Endothelial cell (in vitro differentiated cells): ENCODE data around the gene CXCL8. TPM values are rescaled to one million over a fixed set of nuclear protein-coding genes. Genes with fewer than 3 reads are reported as not detected.

Experiments used
- DNase-seq: peaks from one replicate; pipeline ENCODE4 v3.0.0; 2021; ENCODE audit warnings: low spot score
- H3K27ac Mint-ChIP-seq: one replicate; pipeline ENCODE4 v1.8.0; 2021; ENCODE audit warnings: mixed read lengths, inconsistent platforms; ENCODE audit not compliant: unreplicated experiment
- H3K27me3 Mint-ChIP-seq: one replicate; pipeline ENCODE4 v1.8.0; 2021; ENCODE audit warnings: mild to moderate bottlenecking, moderate library complexity, mixed read lengths, inconsistent platforms; ENCODE audit not compliant: unreplicated experiment
- H3K36me3 Mint-ChIP-seq: one replicate; pipeline ENCODE4 v1.8.0; 2021; ENCODE audit warnings: mild to moderate bottlenecking, low read depth, mixed read lengths, inconsistent platforms; ENCODE audit not compliant: unreplicated experiment
- H3K4me1 Mint-ChIP-seq: one replicate; pipeline ENCODE4 v1.8.0; 2021; ENCODE audit warnings: mild to moderate bottlenecking, mixed read lengths, inconsistent platforms; ENCODE audit not compliant: unreplicated experiment
- H3K4me3 Mint-ChIP-seq: one replicate; pipeline ENCODE4 v1.8.0; 2021; ENCODE audit warnings: mild to moderate bottlenecking, mixed read lengths, inconsistent platforms; ENCODE audit not compliant: unreplicated experiment
- H3K9me3 Mint-ChIP-seq: one replicate; pipeline ENCODE4 v1.8.0; 2021; ENCODE audit warnings: mixed read lengths, inconsistent platforms; ENCODE audit not compliant: unreplicated experiment
- CTCF ChIP-seq: fragments of 200-600 bp; sonication (generic); IDR thresholded peaks from one replicate; pipeline ENCODE4 v1.5.0; 2021; ENCODE audit warnings: antibody characterized with exemption; ENCODE audit not compliant: unreplicated experiment
- total RNA-seq: library from RNA; stranded (reverse); fragmentation: NEBNext Ultra II Directional; extraction: Animal tissue kit (Norgen Biotek cat#: 25700); gene quantifications from one replicate; pipeline ENCODE4 v1.2.1, GENCODE V29; 2021; ENCODE audit not compliant: unreplicated experiment

The CXCL8 gene
- total RNA-seq, 1 donor from 2014 or later = not detected

GRCh38 chr4:73714647-73715046, 25.7 kb upstream of the CXCL8 start:
- no peak for DNase-seq
- Mint-ChIP-seq H3K27ac (no peak overlapping the region), H3K4me1 (peaks cover 6% of the 10 kb centered on the region), H3K4me3 (no peak overlapping the region), H3K9me3 (no peaks in the 10 kb centered on the region), H3K36me3 (no peaks in the 10 kb centered on the region), H3K27me3 (peaks cover 2% of the 10 kb centered on the region)
- no peak for TF ChIP-seq CTCF

- peaks cover 2% of the 10 kb centered on the region for H3K27me3 Mint-ChIP-seq
- no peaks in the 10 kb centered on the region for H3K9me3 Mint-ChIP-seq
- H3K4me3 Mint-ChIP-seq = no peak overlapping the region
- H3K36me3 Mint-ChIP-seq = no peaks in the 10 kb centered on the region
- no peak overlapping the region for H3K27ac Mint-ChIP-seq
- no peak for DNase-seq
- no peak for TF ChIP-seq CTCF
- H3K4me1 Mint-ChIP-seq = peaks cover 3% of the 10 kb centered on the region
Measured at GRCh38 chr4:73715659-73716058, 24.7 kb upstream of the CXCL8 start.

- no peak overlapping the region for H3K27ac Mint-ChIP-seq
- no peaks in the 10 kb centered on the region for H3K36me3 Mint-ChIP-seq
- DNase-seq = no peak
- H3K4me3 Mint-ChIP-seq = no peak overlapping the region
- no peaks in the 10 kb centered on the region for H3K4me1 Mint-ChIP-seq
- no peak for TF ChIP-seq CTCF
- peaks cover 2% of the 10 kb centered on the region for H3K27me3 Mint-ChIP-seq
- H3K9me3 Mint-ChIP-seq = no peaks in the 10 kb centered on the region
Measured at GRCh38 chr4:73718375-73719373, 21.7 kb upstream of the CXCL8 start.

GRCh38 chr4:73721435-73721834, 18.9 kb upstream of the CXCL8 start:
- H3K4me3 Mint-ChIP-seq = no peak overlapping the region
- no peak for TF ChIP-seq CTCF
- H3K27ac Mint-ChIP-seq = no peak overlapping the region
- H3K4me1 Mint-ChIP-seq = peaks cover 5% of the 10 kb centered on the region
- no peak for DNase-seq
- no peaks in the 10 kb centered on the region for H3K9me3 Mint-ChIP-seq
- no peaks in the 10 kb centered on the region for H3K36me3 Mint-ChIP-seq
- peaks cover 4% of the 10 kb centered on the region for H3K27me3 Mint-ChIP-seq

GRCh38 chr4:73721909-73722308, 18.5 kb upstream of the CXCL8 start:
- H3K36me3 Mint-ChIP-seq = no peaks in the 10 kb centered on the region
- no peak overlapping the region for H3K27ac Mint-ChIP-seq
- H3K27me3 Mint-ChIP-seq = peaks cover 5% of the 10 kb centered on the region
- TF ChIP-seq CTCF = no peak
- peaks cover 8% of the 10 kb centered on the region for H3K4me1 Mint-ChIP-seq
- H3K9me3 Mint-ChIP-seq = no peaks in the 10 kb centered on the region
- DNase-seq = no peak
- H3K4me3 Mint-ChIP-seq = no peak overlapping the region
